Caco-2 (cell line): ENCODE data around the gene MAGEB5. TPM values are rescaled to one million over a fixed set of nuclear protein-coding genes. Genes with fewer than 3 reads are reported as not detected.
"Not testable (repeated sequence)": the region's sequence is repeated elsewhere in the genome, so short reads cannot be mapped to it uniquely, and the experiment has no call there.

Experiments used
- Bru-seq: library from RNA; stranded (reverse); fragments of 400-500 nt; gene quantifications from one replicate; lab custom pipeline; 2021; lab: Mats Ljungman, UMichigan
- BruChase-seq, 2 experiments: library from RNA; stranded (reverse); fragments of 400-500 nt; gene quantifications; one replicate each; lab custom pipeline; 2021; lab: Mats Ljungman, UMichigan
- BruUV-seq: library from RNA; stranded (reverse); fragments of 400-500 nt; replicated peaks from 2 replicates; lab custom pipeline; 2021; lab: Mats Ljungman, UMichigan
- CTCF ChIA-PET: fragments of 300-600 bp; sonication (Branson Sonifier 250); formaldehyde crosslinking; loops from one replicate; lab custom pipeline; 2022; ENCODE audit warnings: antibody characterized with exemption; lab: Charles Lee
- POLR2A ChIA-PET: fragments of 300-600 bp; sonication (Branson Sonifier 250); formaldehyde crosslinking; loops from one replicate; lab custom pipeline; 2022; ENCODE audit warnings: antibody characterized with exemption; lab: Charles Lee
- DNase-seq, 2 experiments: peaks; one replicate each; pipeline versions ENCODE4 v3.0.0 to v3.0.0-alpha.2; 2020 to 2022
- H3K27me3 ChIP-seq: replicated peaks from 2 replicates; pipeline ENCODE4 v1.6.0; 2011; ENCODE audit warnings: low read length; ENCODE audit not compliant: control insufficient read depth, insufficient read depth
- H3K36me3 ChIP-seq: 2 replicates; pipeline ENCODE4 v1.5.1; 2011; ENCODE audit warnings: low read length; ENCODE audit not compliant: control insufficient read depth, insufficient read depth
- H3K4me1 ChIP-seq: fragments of 250-450 bp; sonication (Bioruptor Pico); 2 replicates; pipeline ENCODE4 v1.5.1; 2020; ENCODE audit warnings: mild to moderate bottlenecking
- H3K4me3 ChIP-seq: 2 replicates; pipeline ENCODE4 v1.5.1; 2011; ENCODE audit warnings: low read depth, mild to moderate bottlenecking, control low read depth, low read length
- H3K9me3 ChIP-seq: fragments of 250-450 bp; sonication (Bioruptor Pico); 2 replicates; pipeline ENCODE4 v1.5.1; 2020; ENCODE audit warnings: mild to moderate bottlenecking, moderate library complexity
- H3K27ac Mint-ChIP-seq: one replicate; pipeline ENCODE4 v1.8.0; 2022; ENCODE audit warnings: mixed read lengths; ENCODE audit not compliant: unreplicated experiment
- H3K27me3 Mint-ChIP-seq: one replicate; pipeline ENCODE4 v1.8.0; 2022; ENCODE audit warnings: mixed read lengths; ENCODE audit not compliant: insufficient read depth, unreplicated experiment
- H3K36me3 Mint-ChIP-seq: one replicate; pipeline ENCODE4 v1.8.0; 2022; ENCODE audit warnings: mild to moderate bottlenecking, mixed read lengths; ENCODE audit not compliant: insufficient read depth, unreplicated experiment
- H3K4me1 Mint-ChIP-seq: one replicate; pipeline ENCODE4 v1.8.0; 2022; ENCODE audit warnings: low read depth, mixed read lengths; ENCODE audit not compliant: unreplicated experiment
- H3K4me3 Mint-ChIP-seq: one replicate; pipeline ENCODE4 v1.8.0; 2022; ENCODE audit warnings: mild to moderate bottlenecking, moderate library complexity, mixed read lengths; ENCODE audit not compliant: unreplicated experiment
- H3K9me3 Mint-ChIP-seq: one replicate; pipeline ENCODE4 v1.8.0; 2022; ENCODE audit warnings: mixed read lengths; ENCODE audit not compliant: unreplicated experiment
- CTCF ChIP-seq, 2 experiments: fragments of 200-600 bp in 1 of 2; IDR thresholded peaks; 1 replicate in 1 of 2; 2 replicates in 1 of 2; pipeline versions ENCODE4 v1.5.1 to v1.8.0; 2011 to 2022; ENCODE audit warnings: antibody characterized with exemption in 1 of 2, control low read depth in 1 of 2, inconsistent platforms in 1 of 2, low read depth in 1 of 2, low read length in 1 of 2, mild to moderate bottlenecking in 1 of 2, moderate library complexity in 1 of 2; ENCODE audit not compliant: insufficient read depth in 1 of 2, severe bottlenecking in 1 of 2, unreplicated experiment in 1 of 2
- intact Hi-C: fragments of 100-400 bp; cut with micrococcal nuclease; formaldehyde crosslinking; loops from one replicate; pipeline ENCODE4 v1.10.0; 2022; ENCODE audit not compliant: unreplicated experiment
- long read RNA-seq: library from polyadenylated mRNA; stranded (forward); transcript quantifications from one replicate; pipeline ENCODE4 v2.0.0, GENCODE V29; 2022
- total RNA-seq: library from RNA; stranded (reverse); gene quantifications from 2 replicates; pipeline ENCODE4 v1.2.3, GENCODE V29; 2022

MAGEB5 gene
- total RNA-seq (not detected in 2 replicates), Bru-seq, nascent RNA (not detected), BruChase-seq, experiment 1, labeled RNA remaining after a 2-hour chase (not detected), BruChase-seq, experiment 2, labeled RNA remaining after a 6-hour chase (not detected)
- long read RNA-seq, result 0 reads

DNA sequence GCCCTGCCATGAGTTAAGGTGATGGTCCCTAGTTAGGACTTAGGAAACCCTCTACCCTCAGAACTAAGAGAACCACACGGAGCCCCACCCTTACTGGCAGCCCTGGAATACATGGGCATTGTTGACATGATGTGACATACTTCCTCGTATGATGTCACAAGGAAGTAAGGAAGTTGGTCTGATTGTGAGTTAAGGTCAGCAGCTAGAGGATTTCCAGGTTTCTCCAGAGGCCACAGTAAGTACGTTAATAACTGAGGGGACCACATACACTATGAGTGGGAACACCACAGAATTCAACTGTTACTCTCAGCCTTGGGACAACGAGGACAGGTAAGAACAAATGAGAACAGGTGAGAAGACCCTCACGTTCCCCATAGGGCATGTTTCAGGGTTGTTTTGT, at the start of gene MAGEB5:
TSS of gene MAGEB5 (plus strand) at position 301 of the 400 bp plus-strand sequence. CDS start 1,133 bp downstream, outside the sequence.
- no peaks in the 10 kb centered on the region for H3K36me3 Mint-ChIP-seq
- no peak within 1 kb of the TSS for H3K4me3 ChIP-seq
- intact Hi-C loops, result no loop called here
- H3K27ac Mint-ChIP-seq, result no peak within 1 kb of the TSS
- H3K9me3 ChIP-seq, result no peaks in the 10 kb centered on the region
- TF ChIP-seq CTCF (IDR thresholded peaks at IDR 0.05; ENCODE audit: insufficient read depth in 1 of 2, low read depth in 1 of 2, low read length in 1 of 2, severe bottlenecking in 1 of 2, unreplicated experiment in 1 of 2), result no peak
- H3K27me3 ChIP-seq, result no peaks in the 10 kb centered on the region
- H3K4me3 Mint-ChIP-seq, result no peak within 1 kb of the TSS
- ChIA-PET POLR2A (no interaction called here), CTCF (no interaction called here)
- BruUV-seq, result no TSS peak
- no peaks in the 10 kb centered on the region for H3K36me3 ChIP-seq
- no peaks in the 10 kb centered on the region for H3K4me1 ChIP-seq
- peaks cover 3% of the 10 kb centered on the region for H3K27me3 Mint-ChIP-seq
- peaks cover 9% of the 10 kb centered on the region for H3K9me3 Mint-ChIP-seq
- no peak for DNase-seq
- H3K4me1 Mint-ChIP-seq, result no peaks in the 10 kb centered on the region

GRCh38 chrX:26192204-26192603, 23.8 kb upstream of the MAGEB5 start, which contains the start of gene MAGEB6:
TSS of gene MAGEB6 (plus strand) at chrX:26192440. CDS start at chrX:26193847, 1,407 bp downstream.
- TF ChIP-seq CTCF (IDR thresholded peaks at IDR 0.05; ENCODE audit: insufficient read depth in 1 of 2, low read depth in 1 of 2, low read length in 1 of 2, severe bottlenecking in 1 of 2, unreplicated experiment in 1 of 2), result no peak
- Mint-ChIP-seq H3K27me3 (no peaks in the 10 kb centered on the region), H3K9me3 (no peaks in the 10 kb centered on the region), H3K36me3 (no peaks in the 10 kb centered on the region), H3K4me3 (no peak within 1 kb of the TSS), H3K4me1 (no peaks in the 10 kb centered on the region), H3K27ac (no peak within 1 kb of the TSS)
- Histone ChIP-seq H3K36me3 (no peaks in the 10 kb centered on the region), H3K9me3 (no peaks in the 10 kb centered on the region), H3K27me3 (no peaks in the 10 kb centered on the region), H3K4me3 (no peak within 1 kb of the TSS), H3K4me1 (no peaks in the 10 kb centered on the region)
- DNase-seq, result no peak
- intact Hi-C loops, result no loop called here
- ChIA-PET POLR2A (no interaction called here), CTCF (no interaction called here)
- BruUV-seq, result no TSS peak

GRCh38 chrX:26203561-26203960, 12.4 kb upstream of the MAGEB5 start:
- H3K4me1 ChIP-seq, result no peaks in the 10 kb centered on the region
- Mint-ChIP-seq H3K9me3 (no peaks in the 10 kb centered on the region), H3K4me3 (no peak overlapping the region), H3K4me1 (no peaks in the 10 kb centered on the region), H3K36me3 (no peaks in the 10 kb centered on the region), H3K27me3 (no peaks in the 10 kb centered on the region), H3K27ac (no peak overlapping the region)
- BruUV-seq, result no TSS peak
- H3K4me3 ChIP-seq, result no peak overlapping the region
- H3K36me3 ChIP-seq, result no peaks in the 10 kb centered on the region
- POLR2A ChIA-PET, result no interaction called here
- DNase-seq, result no peak
- CTCF ChIA-PET, result no interaction called here
- no peaks in the 10 kb centered on the region for H3K9me3 ChIP-seq
- intact Hi-C loops, result no loop called here
- no peaks in the 10 kb centered on the region for H3K27me3 ChIP-seq
- no peak for TF ChIP-seq CTCF (IDR thresholded peaks at IDR 0.05; ENCODE audit: insufficient read depth in 1 of 2, low read depth in 1 of 2, low read length in 1 of 2, severe bottlenecking in 1 of 2, unreplicated experiment in 1 of 2)

DNA sequence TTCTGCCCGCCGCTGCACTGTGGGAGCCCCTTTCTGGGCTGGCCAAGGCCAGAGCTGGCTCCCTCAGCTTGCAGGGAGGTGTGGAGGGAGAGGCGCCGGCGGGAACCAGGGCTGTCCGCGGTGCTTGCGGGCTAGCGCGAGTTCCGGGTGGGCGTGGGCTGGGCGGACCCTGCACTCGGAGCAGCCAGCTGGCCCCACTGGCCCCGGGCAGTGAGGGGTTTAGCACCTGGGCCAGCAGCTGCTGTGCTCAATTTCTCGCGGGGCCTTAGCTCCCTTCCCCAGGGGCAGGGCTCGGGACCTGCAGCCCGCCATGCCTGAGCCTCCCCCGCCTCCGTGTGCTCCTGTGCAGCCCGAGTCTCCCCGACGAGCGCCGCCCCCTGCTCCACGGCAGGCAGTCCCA, 11.3 kb upstream of the MAGEB5 start:
- H3K9me3 ChIP-seq, H3K36me3 ChIP-seq, CTCF ChIA-PET, H3K4me1 Mint-ChIP-seq, BruUV-seq, H3K27me3 Mint-ChIP-seq, H3K27ac Mint-ChIP-seq, H3K27me3 ChIP-seq, DNase-seq, H3K4me3 Mint-ChIP-seq, H3K4me1 ChIP-seq, H3K9me3 Mint-ChIP-seq, H3K4me3 ChIP-seq, H3K36me3 Mint-ChIP-seq, intact Hi-C loops, POLR2A ChIA-PET: not testable (repeated sequence)
